Caco-2 (cell line): ENCODE results near the gene USE1. TPM values are rescaled to one million over a fixed set of nuclear protein-coding genes. Genes with fewer than 3 reads are reported as not detected.

Experiments used
- BruUV-seq: library from RNA; stranded (reverse); fragments of 400-500 nt; replicated peaks from 2 replicates; lab custom pipeline; 2021; lab: Mats Ljungman, UMichigan
- CTCF ChIA-PET: fragments of 300-600 bp; sonication (Branson Sonifier 250); formaldehyde crosslinking; loops from one replicate; lab custom pipeline; 2022; ENCODE audit warnings: antibody characterized with exemption; lab: Charles Lee
- POLR2A ChIA-PET: fragments of 300-600 bp; sonication (Branson Sonifier 250); formaldehyde crosslinking; loops from one replicate; lab custom pipeline; 2022; ENCODE audit warnings: antibody characterized with exemption; lab: Charles Lee
- DNase-seq, 2 experiments: peaks; one replicate each; pipeline versions ENCODE4 v3.0.0 to v3.0.0-alpha.2; 2020 to 2022
- H3K27me3 ChIP-seq: replicated peaks from 2 replicates; pipeline ENCODE4 v1.6.0; 2011; ENCODE audit warnings: low read length; ENCODE audit not compliant: control insufficient read depth, insufficient read depth
- H3K36me3 ChIP-seq: 2 replicates; pipeline ENCODE4 v1.5.1; 2011; ENCODE audit warnings: low read length; ENCODE audit not compliant: control insufficient read depth, insufficient read depth
- H3K4me1 ChIP-seq: fragments of 250-450 bp; sonication (Bioruptor Pico); 2 replicates; pipeline ENCODE4 v1.5.1; 2020; ENCODE audit warnings: mild to moderate bottlenecking
- H3K4me3 ChIP-seq: 2 replicates; pipeline ENCODE4 v1.5.1; 2011; ENCODE audit warnings: low read depth, mild to moderate bottlenecking, control low read depth, low read length
- H3K9me3 ChIP-seq: fragments of 250-450 bp; sonication (Bioruptor Pico); 2 replicates; pipeline ENCODE4 v1.5.1; 2020; ENCODE audit warnings: mild to moderate bottlenecking, moderate library complexity
- H3K27ac Mint-ChIP-seq: one replicate; pipeline ENCODE4 v1.8.0; 2022; ENCODE audit warnings: mixed read lengths; ENCODE audit not compliant: unreplicated experiment
- H3K27me3 Mint-ChIP-seq: one replicate; pipeline ENCODE4 v1.8.0; 2022; ENCODE audit warnings: mixed read lengths; ENCODE audit not compliant: insufficient read depth, unreplicated experiment
- H3K36me3 Mint-ChIP-seq: one replicate; pipeline ENCODE4 v1.8.0; 2022; ENCODE audit warnings: mild to moderate bottlenecking, mixed read lengths; ENCODE audit not compliant: insufficient read depth, unreplicated experiment
- H3K4me1 Mint-ChIP-seq: one replicate; pipeline ENCODE4 v1.8.0; 2022; ENCODE audit warnings: low read depth, mixed read lengths; ENCODE audit not compliant: unreplicated experiment
- H3K4me3 Mint-ChIP-seq: one replicate; pipeline ENCODE4 v1.8.0; 2022; ENCODE audit warnings: mild to moderate bottlenecking, moderate library complexity, mixed read lengths; ENCODE audit not compliant: unreplicated experiment
- H3K9me3 Mint-ChIP-seq: one replicate; pipeline ENCODE4 v1.8.0; 2022; ENCODE audit warnings: mixed read lengths; ENCODE audit not compliant: unreplicated experiment
- intact Hi-C: fragments of 100-400 bp; cut with micrococcal nuclease; formaldehyde crosslinking; loops from one replicate; pipeline ENCODE4 v1.10.0; 2022; ENCODE audit not compliant: unreplicated experiment
- total RNA-seq: library from RNA; stranded (reverse); gene quantifications from 2 replicates; pipeline ENCODE4 v1.2.3, GENCODE V29; 2022
- TF ChIP-seq, protein P1 (sequence below), 2 experiments: fragments of 200-600 bp in 1 of 2; IDR thresholded peaks; 1 replicate in 1 of 2; 2 replicates in 1 of 2; pipeline versions ENCODE4 v1.5.1 to v1.8.0; 2011 to 2022; ENCODE audit warnings: antibody characterized with exemption in 1 of 2, control low read depth in 1 of 2, inconsistent platforms in 1 of 2, low read depth in 1 of 2, low read length in 1 of 2, mild to moderate bottlenecking in 1 of 2, moderate library complexity in 1 of 2; ENCODE audit not compliant: insufficient read depth in 1 of 2, severe bottlenecking in 1 of 2, unreplicated experiment in 1 of 2

The USE1 gene
- total RNA-seq, 1 experiment from 2014 or later = 20.2 TPM

GRCh38 chr19:17225053-17225452, 9.9 kb downstream of the USE1 start:
- H3K36me3 ChIP-seq = no peaks in the 10 kb centered on the region
- no peaks in the 10 kb centered on the region for H3K27me3 ChIP-seq
- H3K4me1 ChIP-seq = 0 out of 2 replicates have a peak, but pooled peaks cover 5% of the 10 kb centered on the region
- TF ChIP-seq, protein P1, sequence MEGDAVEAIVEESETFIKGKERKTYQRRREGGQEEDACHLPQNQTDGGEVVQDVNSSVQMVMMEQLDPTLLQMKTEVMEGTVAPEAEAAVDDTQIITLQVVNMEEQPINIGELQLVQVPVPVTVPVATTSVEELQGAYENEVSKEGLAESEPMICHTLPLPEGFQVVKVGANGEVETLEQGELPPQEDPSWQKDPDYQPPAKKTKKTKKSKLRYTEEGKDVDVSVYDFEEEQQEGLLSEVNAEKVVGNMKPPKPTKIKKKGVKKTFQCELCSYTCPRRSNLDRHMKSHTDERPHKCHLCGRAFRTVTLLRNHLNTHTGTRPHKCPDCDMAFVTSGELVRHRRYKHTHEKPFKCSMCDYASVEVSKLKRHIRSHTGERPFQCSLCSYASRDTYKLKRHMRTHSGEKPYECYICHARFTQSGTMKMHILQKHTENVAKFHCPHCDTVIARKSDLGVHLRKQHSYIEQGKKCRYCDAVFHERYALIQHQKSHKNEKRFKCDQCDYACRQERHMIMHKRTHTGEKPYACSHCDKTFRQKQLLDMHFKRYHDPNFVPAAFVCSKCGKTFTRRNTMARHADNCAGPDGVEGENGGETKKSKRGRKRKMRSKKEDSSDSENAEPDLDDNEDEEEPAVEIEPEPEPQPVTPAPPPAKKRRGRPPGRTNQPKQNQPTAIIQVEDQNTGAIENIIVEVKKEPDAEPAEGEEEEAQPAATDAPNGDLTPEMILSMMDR (IDR thresholded peaks at IDR 0.05; ENCODE audit: insufficient read depth in 1 of 2, low read depth in 1 of 2, low read length in 1 of 2, severe bottlenecking in 1 of 2, unreplicated experiment in 1 of 2) = no peak
- ChIA-PET CTCF (no interaction called here), POLR2A (interaction anchor here (0.6 kb wide), 1 partner anchor 21 kb away, joined by 5 read pairs; no protein-coding TSS in a partner anchor)
- no peak overlapping the region for H3K27ac Mint-ChIP-seq
- no peak for DNase-seq
- H3K36me3 Mint-ChIP-seq = peaks cover 25% of the 10 kb centered on the region
- H3K9me3 Mint-ChIP-seq = no peaks in the 10 kb centered on the region
- H3K27me3 Mint-ChIP-seq = no peaks in the 10 kb centered on the region
- H3K9me3 ChIP-seq = no peaks in the 10 kb centered on the region
- H3K4me3 ChIP-seq = no peak overlapping the region
- no peaks in the 10 kb centered on the region for H3K4me1 Mint-ChIP-seq
- peak overlapping the region; percentile 77 for H3K4me3 Mint-ChIP-seq
- intact Hi-C loops = loop anchor here (5.0 kb wide), 1 partner anchor 42 kb away; the partner anchor contains the start of gene BABAM1
- BruUV-seq = no TSS peak

DNA sequence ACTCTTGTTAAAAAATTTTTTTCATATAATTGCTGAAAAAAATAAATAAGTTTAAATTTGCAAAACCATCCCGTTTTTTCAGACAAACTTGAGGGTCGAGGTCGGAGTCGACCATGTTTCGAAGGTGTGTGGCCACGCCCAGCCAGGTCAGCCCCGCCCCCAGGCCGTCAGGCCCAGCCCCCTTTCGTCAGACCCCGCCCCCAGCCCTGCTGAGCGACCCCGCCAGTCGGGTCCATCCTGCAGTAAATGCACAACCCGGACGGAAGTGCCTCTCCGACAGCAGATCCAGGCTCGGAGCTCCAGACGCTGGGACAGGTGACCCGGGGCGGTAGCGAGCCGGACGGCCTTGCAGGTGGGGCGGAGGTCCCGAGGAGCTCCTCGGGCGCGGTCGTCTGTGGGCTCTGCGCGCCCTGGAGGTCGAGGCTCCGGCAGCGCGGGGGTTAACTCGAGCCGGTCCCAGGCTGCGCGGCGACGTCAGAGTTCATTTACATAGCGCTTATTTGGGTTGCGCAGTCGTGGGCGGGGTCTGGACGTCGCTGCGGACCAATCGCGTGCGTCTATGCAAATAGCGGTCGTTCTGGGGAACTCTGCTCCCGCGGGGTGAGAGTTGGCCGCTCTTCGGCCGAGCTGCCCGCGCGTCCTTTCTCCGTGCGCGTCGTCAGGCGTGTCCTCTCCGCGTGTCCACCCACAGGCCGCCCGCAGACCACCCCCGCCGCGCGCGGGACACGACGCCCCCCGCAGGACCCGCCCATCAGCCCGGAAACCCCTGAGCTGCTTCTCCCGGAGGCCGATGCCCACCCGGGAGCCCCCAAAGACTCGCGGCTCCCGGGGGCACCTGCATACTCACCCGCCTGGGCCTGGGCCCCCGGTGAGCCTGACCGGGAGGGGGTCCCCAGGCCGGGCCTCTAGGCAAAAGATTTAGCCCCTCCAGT, 11.1 kb downstream of the USE1 start, which contains the start of gene OCEL1:
Gene OCEL1, plus strand, starts transcription at position 225 of the 932 bp plus-strand sequence. Its CDS starts 22 bp downstream, at position 247.
- peak within 1 kb of the TSS; percentile 87 for H3K27ac Mint-ChIP-seq

More for the DNA sequence above, 11.1 kb downstream of the USE1 start, which contains the start of gene OCEL1:
- Histone ChIP-seq H3K27me3 (no peaks in the 10 kb centered on the region), H3K4me1 (no peaks in the 10 kb centered on the region), H3K4me3 (peak within 1 kb of the TSS; percentile 74), H3K9me3 (no peaks in the 10 kb centered on the region), H3K36me3 (no peaks in the 10 kb centered on the region)
- TF ChIP-seq, protein P1 (IDR thresholded peaks at IDR 0.05; ENCODE audit: insufficient read depth in 1 of 2, low read depth in 1 of 2, low read length in 1 of 2, severe bottlenecking in 1 of 2, unreplicated experiment in 1 of 2) = no peak
- POLR2A ChIA-PET = interaction anchor here (0.5 to 1.6 kb wide), 10 partner anchors 11 to 1067 kb away, joined by 3 to 35 read pairs (median 4); partner anchors contain the start of genes DDA1, NR2F6 and USE1
- intact Hi-C loops = loop anchor here (1.0 to 5.0 kb wide), 4 partner anchors 20 to 151 kb away; partner anchors contain the start of genes BABAM1, HAUS8 and MYO9B
- peak; percentile 97 to 98 for DNase-seq
- H3K4me3 Mint-ChIP-seq = peak within 1 kb of the TSS; percentile 77
- CTCF ChIA-PET = interaction anchor here (0.6 to 1.3 kb wide), 6 partner anchors 11 to 160 kb away, joined by 3 to 10 read pairs (median 3); partner anchors contain the start of gene USE1
- no TSS peak for BruUV-seq
- H3K9me3 Mint-ChIP-seq = no peaks in the 10 kb centered on the region
- H3K36me3 Mint-ChIP-seq = peaks cover 32% of the 10 kb centered on the region
- no peaks in the 10 kb centered on the region for H3K4me1 Mint-ChIP-seq
- H3K27me3 Mint-ChIP-seq = no peaks in the 10 kb centered on the region
